ENCODE measurements around the gene ZNF333. TPM values are rescaled to one million over a fixed set of nuclear protein-coding genes. Genes with fewer than 3 reads are reported as not detected.
"Not testable (repeated sequence)": the region's sequence is repeated elsewhere in the genome, so short reads cannot be mapped to it uniquely, and the experiment has no call there.

ZNF333 gene
- total RNA-seq, 3 donors from 2014 or later, result 8.7 to 25.9 (median 10.7) TPM

DNA sequence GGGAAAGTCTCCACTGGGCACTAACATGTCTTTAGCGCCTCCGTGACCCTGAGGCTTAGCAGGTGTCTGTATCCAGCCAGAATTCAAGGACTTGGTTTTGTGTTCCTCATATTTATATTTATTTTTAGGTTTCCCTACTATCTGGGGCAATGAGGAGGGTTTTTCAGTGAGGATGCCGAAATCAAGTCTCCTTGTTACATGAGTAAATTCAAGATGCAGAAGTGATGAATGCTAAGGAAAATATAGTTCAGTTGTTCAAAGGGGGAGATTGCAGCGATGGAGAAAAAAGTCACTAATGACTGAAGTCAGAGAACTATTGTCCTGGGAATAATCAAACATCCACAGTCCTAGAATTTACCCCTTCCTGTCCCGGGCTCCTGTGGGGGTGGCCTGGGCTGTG, 89.3 kb downstream of the ZNF333 start:
- DNase-seq (no peak), ATAC-seq (no peak)
- intact Hi-C loops (cut with DNase I, micrococcal nuclease), result no loop called here

DNA sequence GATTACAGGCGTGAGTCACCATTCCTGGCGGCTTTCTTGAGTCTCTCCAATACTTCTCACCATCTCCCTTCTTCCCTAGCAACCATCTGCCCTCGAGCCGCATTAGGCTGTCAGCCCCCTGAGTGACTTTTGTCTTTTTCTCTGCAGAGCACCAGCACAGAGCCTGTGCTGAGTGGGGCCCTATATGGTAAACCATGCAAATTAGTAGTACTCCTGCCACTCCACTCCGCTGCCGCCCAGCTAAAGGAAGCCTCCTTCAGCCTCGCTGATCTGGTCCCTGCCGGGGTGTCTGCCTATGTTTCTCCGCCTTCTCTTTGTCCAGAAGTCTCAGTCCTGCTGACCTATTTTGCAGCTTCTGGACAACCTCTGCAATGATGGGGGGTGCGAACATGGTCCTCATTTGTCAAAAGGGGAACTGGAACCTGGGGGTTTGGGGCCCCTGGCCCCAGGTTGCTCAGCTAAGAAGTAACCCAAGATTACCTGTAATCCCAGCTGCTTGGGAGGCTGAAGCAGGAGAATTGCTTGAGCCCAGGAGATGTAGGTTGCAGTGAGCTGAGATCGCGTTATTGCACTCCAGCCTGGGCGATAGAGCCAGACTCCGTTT, 90.9 kb downstream of the ZNF333 start:
- DNase-seq; H3K9me3 ChIP-seq; H3K4me3 ChIP-seq; H3K36me3 ChIP-seq (ENCODE audit: low read depth); H3K4me1 ChIP-seq (ENCODE audit: low read depth); intact Hi-C loops (cut with DNase I, micrococcal nuclease); ATAC-seq: not testable (repeated sequence)

More for the DNA sequence above, 89.3 kb downstream of the ZNF333 start:
- Histone ChIP-seq H3K4me1 (ENCODE audit: low read depth) (peaks cover 4% of the 10 kb centered on the region), H3K9me3 (no peaks in the 10 kb centered on the region), H3K4me3 (no peak overlapping the region), H3K36me3 (ENCODE audit: low read depth) (no peaks in the 10 kb centered on the region)
- TF ChIP-seq, protein P1, sequence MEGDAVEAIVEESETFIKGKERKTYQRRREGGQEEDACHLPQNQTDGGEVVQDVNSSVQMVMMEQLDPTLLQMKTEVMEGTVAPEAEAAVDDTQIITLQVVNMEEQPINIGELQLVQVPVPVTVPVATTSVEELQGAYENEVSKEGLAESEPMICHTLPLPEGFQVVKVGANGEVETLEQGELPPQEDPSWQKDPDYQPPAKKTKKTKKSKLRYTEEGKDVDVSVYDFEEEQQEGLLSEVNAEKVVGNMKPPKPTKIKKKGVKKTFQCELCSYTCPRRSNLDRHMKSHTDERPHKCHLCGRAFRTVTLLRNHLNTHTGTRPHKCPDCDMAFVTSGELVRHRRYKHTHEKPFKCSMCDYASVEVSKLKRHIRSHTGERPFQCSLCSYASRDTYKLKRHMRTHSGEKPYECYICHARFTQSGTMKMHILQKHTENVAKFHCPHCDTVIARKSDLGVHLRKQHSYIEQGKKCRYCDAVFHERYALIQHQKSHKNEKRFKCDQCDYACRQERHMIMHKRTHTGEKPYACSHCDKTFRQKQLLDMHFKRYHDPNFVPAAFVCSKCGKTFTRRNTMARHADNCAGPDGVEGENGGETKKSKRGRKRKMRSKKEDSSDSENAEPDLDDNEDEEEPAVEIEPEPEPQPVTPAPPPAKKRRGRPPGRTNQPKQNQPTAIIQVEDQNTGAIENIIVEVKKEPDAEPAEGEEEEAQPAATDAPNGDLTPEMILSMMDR (IDR thresholded peaks at IDR 0.05), result no peak

DNA sequence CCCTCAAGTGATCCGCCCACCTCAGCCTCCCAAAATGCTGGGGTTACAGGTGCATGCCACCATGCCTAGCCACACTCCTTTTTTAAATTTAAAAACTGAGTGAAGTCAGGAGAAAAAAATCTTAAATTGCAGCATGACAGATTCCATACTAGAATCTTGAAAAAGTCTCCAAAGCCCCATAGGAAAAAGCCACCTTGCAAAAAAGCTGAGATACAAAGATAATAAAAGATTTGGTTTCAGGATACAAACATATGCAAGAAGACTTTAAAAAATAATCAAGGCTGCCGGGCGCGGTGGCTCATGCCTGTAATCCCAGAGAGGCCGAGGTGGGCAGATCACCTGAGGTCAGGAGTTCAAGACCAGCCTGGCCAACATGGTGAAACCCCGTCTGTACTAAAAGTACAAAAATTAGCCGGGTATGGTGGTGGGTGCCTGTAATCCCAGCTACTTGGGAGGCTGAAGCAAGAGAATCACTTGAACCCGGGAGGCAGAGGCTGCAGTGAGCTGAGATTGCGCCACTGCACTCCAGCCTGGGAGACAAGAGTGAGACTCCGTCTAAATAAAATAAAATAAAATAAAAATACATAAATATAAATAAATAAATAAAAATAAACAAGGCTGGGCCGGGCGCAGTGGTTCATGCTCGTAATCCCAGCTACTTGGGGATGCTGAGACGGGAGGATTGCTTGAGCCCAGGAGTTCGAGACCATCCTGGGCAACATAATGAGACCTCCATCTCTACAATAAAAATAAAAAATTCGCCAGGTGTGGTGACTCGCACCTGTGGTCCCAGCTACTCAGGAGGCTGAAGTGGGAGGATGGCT, 92.1 kb downstream of the ZNF333 start:
- intact Hi-C loops (cut with DNase I, micrococcal nuclease); H3K4me3 ChIP-seq; H3K9me3 ChIP-seq; DNase-seq; H3K4me1 ChIP-seq (ENCODE audit: low read depth); ATAC-seq; H3K36me3 ChIP-seq (ENCODE audit: low read depth): not testable (repeated sequence)

DNA sequence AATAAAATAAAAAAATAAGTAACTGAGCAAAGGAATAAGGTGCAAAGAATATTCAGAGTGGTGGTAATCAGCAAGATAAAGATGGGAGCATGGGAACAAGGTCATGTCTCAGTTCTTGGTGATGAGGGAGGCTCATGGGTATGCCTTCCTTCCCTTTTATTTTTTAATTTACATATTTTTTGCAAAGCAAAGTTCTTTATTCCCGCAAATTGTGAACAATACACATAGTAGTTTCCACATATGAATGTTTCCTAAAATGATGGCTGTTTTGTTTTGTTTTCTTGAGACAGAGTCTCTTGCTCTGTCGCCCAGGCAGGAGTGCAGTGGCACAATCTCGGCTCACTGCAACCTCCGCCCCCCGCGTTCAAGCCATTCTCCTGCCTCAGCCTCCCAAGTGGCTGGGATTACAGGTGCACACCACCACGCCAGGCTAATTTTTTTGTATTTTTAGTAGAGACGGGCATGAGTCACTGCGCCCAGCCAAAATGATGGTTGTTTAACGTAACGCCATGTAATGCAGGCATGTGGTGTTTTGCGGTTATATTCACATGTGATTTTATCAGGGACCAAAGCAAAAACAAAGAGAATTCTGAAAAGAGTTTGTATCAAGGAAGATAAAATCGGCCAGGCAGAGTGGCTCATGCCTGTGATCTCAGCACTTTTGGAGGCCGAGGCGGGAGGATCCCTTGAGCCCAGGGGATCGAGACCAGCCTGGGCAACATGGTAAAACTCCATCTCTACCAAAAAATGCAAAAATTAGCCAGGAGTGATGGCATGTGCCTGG, 93.0 kb downstream of the ZNF333 start:
- no peaks in the 10 kb centered on the region for H3K9me3 ChIP-seq
- TF ChIP-seq, protein P1 (IDR thresholded peaks at IDR 0.05), result no peak
- no peaks in the 10 kb centered on the region for H3K4me1 ChIP-seq (ENCODE audit: low read depth)
- intact Hi-C loops (cut with DNase I, micrococcal nuclease), result no loop called here
- ATAC-seq, result no peak
- H3K4me3 ChIP-seq, result no peak overlapping the region
- no peaks in the 10 kb centered on the region for H3K36me3 ChIP-seq (ENCODE audit: low read depth)
- no peak for DNase-seq

Other genes starting within 250 kb of the ZNF333 start
- 1 to 10 TPM in 1 of 3 donors, under 1 TPM in 2; 0.41 to 1.2 (median 0.63) TPM for gene PTGER1, start 214.7 kb upstream of the ZNF333 start, total RNA-seq
- 100 to 1,000 TPM; 199 to 374 (median 300) TPM for gene GIPC1, start 193.9 kb upstream of the ZNF333 start, total RNA-seq
- 100 to 1,000 TPM; 104 to 110 (median 107) TPM for gene DNAJB1, start 171.7 kb upstream of the ZNF333 start, total RNA-seq
- 100 to 1,000 TPM in 2 of 3 donors, 10 to 100 TPM in 1; 94.4 to 155 (median 141) TPM for gene TECR, start 160.5 kb upstream of the ZNF333 start, total RNA-seq
- gene NDUFB7, start 118.0 kb upstream of the ZNF333 start, total RNA-seq, result 100 to 1,000 TPM; 172 to 255 (median 241) TPM
- under 1 TPM in 2 of 3 donors, not detected in 1; 0.29 to 0.34 TPM for gene CLEC17A, start 107.0 kb upstream of the ZNF333 start, total RNA-seq
- under 1 TPM in 1 of 3 donors, not detected in 2; 0.24 TPM for gene ADGRE3, start 15.2 kb upstream of the ZNF333 start, total RNA-seq
- 1 to 10 TPM; 1.1 to 4.2 (median 1.9) TPM for gene ADGRE2, start 88.5 kb downstream of the ZNF333 start, total RNA-seq
- gene OR7A5, start 145.1 kb downstream of the ZNF333 start, total RNA-seq, result not detected
- gene OR7C1, start 145.1 kb downstream of the ZNF333 start, total RNA-seq, result not detected
- gene OR7A10, start 158.9 kb downstream of the ZNF333 start, total RNA-seq, result not detected
- gene OR7A17, start 196.1 kb downstream of the ZNF333 start, total RNA-seq, result not detected

All from mucosa of descending colon (tissue), 3 donors.